Epidermal melanocyte (primary cell): ENCODE measurements around the gene PCDHGA9.
"Not testable (repeated sequence)": the region's sequence is repeated elsewhere in the genome, so short reads cannot be mapped to it uniquely, and the experiment has no call there.

ENCODE experiments used
- DNase-seq: peaks from one replicate; pipeline ENCODE4 v3.0.0; 2011; ENCODE audit warnings: low spot score; ENCODE audit not compliant: insufficient read length

The PCDHGA9 gene

GRCh38 chr5:141402553-141403243, at the start of gene PCDHGA9:
PCDHGA9 (plus strand) TSS chr5:141402778; CDS start chr5:141402953, 175 bp downstream.
- no peak for DNase-seq

- no peak for DNase-seq
Measured at GRCh38 chr5:141354900-141355469, 47.6 kb upstream of the PCDHGA9 start, which contains the start of gene PCDHGA4. PCDHGA4 (plus strand) TSS chr5:141355021; CDS start chr5:141355108, 87 bp downstream.

- DNase-seq: no peak
Measured at GRCh38 chr5:141355641-141356040, 46.9 kb upstream of the PCDHGA9 start.

GRCh38 chr5:141356133-141356532, 46.4 kb upstream of the PCDHGA9 start:
- no peak for DNase-seq

GRCh38 chr5:141356950-141357349, 45.6 kb upstream of the PCDHGA9 start:
- DNase-seq: no peak

- no peak for DNase-seq
Measured at GRCh38 chr5:141359790-141360426, 42.7 kb upstream of the PCDHGA9 start, which contains the start of gene PCDHGB2. PCDHGB2 (plus strand) TSS chr5:141359994; CDS start chr5:141360136, 142 bp downstream.

- no peak for DNase-seq
Measured at GRCh38 chr5:141360685-141361084, 41.9 kb upstream of the PCDHGA9 start.

- no peak for DNase-seq
Measured at GRCh38 chr5:141362719-141363118, 39.9 kb upstream of the PCDHGA9 start.

- no peak for DNase-seq
Measured at GRCh38 chr5:141363952-141364660, 38.5 kb upstream of the PCDHGA9 start, which contains the start of gene PCDHGA5. PCDHGA5 (plus strand) TSS chr5:141364162; CDS start chr5:141364331, 169 bp downstream.

- no peak for DNase-seq
Measured at GRCh38 chr5:141366016-141366896, 36.3 kb upstream of the PCDHGA9 start.

GRCh38 chr5:141369994-141370848, 32.4 kb upstream of the PCDHGA9 start, which contains the start of gene PCDHGB3:
PCDHGB3 (plus strand) TSS chr5:141370242; CDS start chr5:141370395, 153 bp downstream.
- DNase-seq: no peak

GRCh38 chr5:141371572-141372475, 30.8 kb upstream of the PCDHGA9 start:
- no peak for DNase-seq

- DNase-seq: no peak
Measured at GRCh38 chr5:141373673-141374317, 28.8 kb upstream of the PCDHGA9 start, which contains the start of gene PCDHGA6. PCDHGA6 (plus strand) TSS chr5:141373891; CDS start chr5:141374084, 193 bp downstream.

GRCh38 chr5:141374627-141375026, 28.0 kb upstream of the PCDHGA9 start:
- no peak for DNase-seq

GRCh38 chr5:141375444-141376155, 27.0 kb upstream of the PCDHGA9 start:
- DNase-seq: not testable (repeated sequence)

GRCh38 chr5:141382469-141383294, 19.9 kb upstream of the PCDHGA9 start, which contains the start of gene PCDHGA7:
PCDHGA7 (plus strand) TSS chr5:141382742; CDS start chr5:141382900, 158 bp downstream.
- no peak for DNase-seq
